GM23248 (cell line): Measurements from ENCODE around the gene HEPACAM.

ENCODE experiments used
- EZH2 ChIP-seq: fragments of 200-600 bp; sonication (generic); IDR thresholded peaks from 2 replicates; pipeline ENCODE4 v1.6.1; 2018; ENCODE audit warnings: antibody characterized with exemption, mild to moderate bottlenecking; ENCODE audit not compliant: insufficient read depth, poor library complexity, severe bottlenecking
- EZH2phosphoT487 ChIP-seq: fragments of 200-600 bp; sonication (generic); IDR thresholded peaks from 2 replicates; pipeline ENCODE4 v1.6.1; 2018; ENCODE audit warnings: antibody characterized with exemption, moderate library complexity, mild to moderate bottlenecking, low read depth; ENCODE audit not compliant: insufficient read depth

DNA sequence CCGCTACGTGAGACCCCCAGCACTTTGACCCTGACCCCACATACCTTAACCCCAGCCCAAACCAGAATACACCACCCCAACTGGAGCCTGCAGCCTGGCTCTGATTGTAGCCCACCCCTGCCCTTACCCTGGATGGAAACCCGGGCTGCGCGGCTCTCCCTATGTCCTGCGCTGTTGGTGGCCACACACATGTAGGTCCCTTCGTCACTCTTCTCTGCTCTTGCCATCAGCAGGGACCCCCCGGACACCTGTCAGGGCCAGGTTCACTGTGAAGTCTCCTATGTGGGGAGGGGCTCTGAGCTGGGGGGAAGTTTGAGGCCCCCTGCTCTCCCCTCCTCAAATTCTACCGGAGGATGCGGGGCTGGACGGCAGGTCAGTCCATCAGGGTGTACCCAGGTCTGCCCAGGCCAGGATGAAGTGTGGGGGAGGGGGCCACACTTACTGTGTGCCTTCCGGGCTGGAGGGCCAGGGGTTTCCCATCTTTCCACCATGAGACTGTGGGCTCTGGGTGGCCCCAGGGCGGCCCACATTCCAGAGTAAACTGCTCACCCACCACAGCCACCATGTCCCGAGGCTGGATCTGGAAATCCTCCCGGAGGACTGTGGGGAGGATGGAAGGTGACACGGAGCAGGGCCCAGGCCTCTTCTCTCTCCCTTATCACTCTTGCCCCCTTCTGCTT lies 39.6 kb downstream of the HEPACAM start:
- no peak for TF ChIP-seq EZH2
- TF ChIP-seq EZH2phosphoT487 = no peak
